Left hindlimb (tissue), 1 donor: ENCODE data around the gene HPCAL1.
A peak's percentile ranks its signal among the peaks of the same experiment; 100 is the strongest.
"Not testable (repeated sequence)": the region's sequence is repeated elsewhere in the genome, so short reads cannot be mapped to it uniquely, and the experiment has no call there.

Experiments used
- DNase-seq: peaks from one replicate; pipeline ENCODE4 v3.0.0-alpha.2; 2018

HPCAL1 gene

GRCh38 chr2:10302479-10303180 lies at the start of gene HPCAL1:
HPCAL1 (plus strand) TSS chr2:10302904; CDS start chr2:10419758, 116,854 bp downstream.
- peak; percentile 89 for DNase-seq

- peak; percentile 26 for DNase-seq
Observed at GRCh38 chr2:10253596-10254372, 48.9 kb upstream of the HPCAL1 start.

GRCh38 chr2:10254373-10255188 lies 48.1 kb upstream of the HPCAL1 start:
- peak; percentile 42 for DNase-seq

- DNase-seq: peak; percentile 32
Observed at GRCh38 chr2:10255189-10256030, 47.3 kb upstream of the HPCAL1 start.

- peak; percentile 19 for DNase-seq
Observed at GRCh38 chr2:10256031-10256514, 46.6 kb upstream of the HPCAL1 start.

GRCh38 chr2:10256515-10257031 lies 46.1 kb upstream of the HPCAL1 start:
- peak; percentile 23 for DNase-seq

GRCh38 chr2:10257036-10257435 lies 45.7 kb upstream of the HPCAL1 start:
- no peak for DNase-seq

- DNase-seq: peak; percentile 16
Observed at GRCh38 chr2:10257500-10258147, 45.1 kb upstream of the HPCAL1 start.

- no peak for DNase-seq
Observed at GRCh38 chr2:10258326-10258725, 44.4 kb upstream of the HPCAL1 start.

GRCh38 chr2:10258726-10259125 lies 44.0 kb upstream of the HPCAL1 start:
- DNase-seq: no peak

- no peak for DNase-seq
Observed at GRCh38 chr2:10260130-10260529, 42.6 kb upstream of the HPCAL1 start.

- DNase-seq: not testable (repeated sequence)
Observed at GRCh38 chr2:10263526-10263925, 39.2 kb upstream of the HPCAL1 start.

GRCh38 chr2:10264506-10265328 lies 38.0 kb upstream of the HPCAL1 start:
- no peak for DNase-seq

- DNase-seq: no peak
Observed at GRCh38 chr2:10265329-10266132, 37.2 kb upstream of the HPCAL1 start.

- DNase-seq: no peak
Observed at GRCh38 chr2:10266133-10266620, 36.5 kb upstream of the HPCAL1 start.

GRCh38 chr2:10267036-10267435 lies 35.7 kb upstream of the HPCAL1 start:
- DNase-seq: no peak

- DNase-seq: no peak
Observed at GRCh38 chr2:10267551-10268465, 34.9 kb upstream of the HPCAL1 start.

GRCh38 chr2:10269291-10269690 lies 33.4 kb upstream of the HPCAL1 start:
- no peak for DNase-seq
